ENCODE data around the gene VIPR2. TPM values are rescaled to one million over a fixed set of nuclear protein-coding genes. Genes with fewer than 3 reads are reported as not detected.

The VIPR2 gene
- polyA plus RNA-seq, 1 donor from 2014 or later: 0.51 TPM

DNA sequence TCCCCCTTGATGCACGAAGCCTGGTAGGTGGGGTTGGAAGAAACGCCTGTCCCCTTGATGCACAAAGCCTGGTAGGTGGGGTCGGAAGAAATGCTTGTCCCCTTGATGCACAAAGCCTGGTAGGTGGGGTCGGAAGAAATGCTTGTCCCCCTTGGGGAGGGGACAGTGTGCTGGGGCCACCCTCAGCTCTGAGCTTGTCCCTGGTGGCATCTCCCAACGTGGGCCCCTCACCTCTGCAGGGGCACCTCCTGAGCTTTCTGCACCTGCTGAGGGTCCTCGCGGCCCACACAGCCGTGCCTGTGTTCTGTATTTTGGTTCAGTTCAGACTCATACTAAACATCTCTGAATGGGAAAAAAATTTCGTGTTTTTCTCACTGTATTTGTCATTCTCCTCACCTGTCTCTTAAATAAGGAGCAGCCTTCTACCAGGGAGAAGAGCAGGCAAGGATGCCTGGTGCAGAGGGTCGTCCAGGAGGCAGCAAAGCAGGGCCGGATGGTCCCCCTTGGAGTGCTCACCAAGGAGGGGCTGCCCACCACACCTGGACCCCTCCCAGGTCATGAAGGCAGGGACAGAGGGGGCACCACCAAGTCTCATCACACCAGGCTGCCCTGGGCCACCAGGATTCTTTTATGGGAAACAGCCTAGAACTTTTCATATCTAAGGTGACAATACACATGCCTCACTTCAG, 24.7 kb downstream of the VIPR2 start:
- H3K4me2 ChIP-seq (ENCODE audit: low read length): no peak overlapping the region
- no peaks in the 10 kb centered on the region for H4K20me1 ChIP-seq (ENCODE audit: insufficient read depth)
- H3K9ac ChIP-seq (ENCODE audit: low read length): no peak overlapping the region
- no peaks in the 10 kb centered on the region for H3K36me3 ChIP-seq (ENCODE audit: insufficient read depth, low read length)
- no peak for TF ChIP-seq TAF1 (IDR thresholded peaks at IDR 0.05; ENCODE audit: low read depth)
- TF ChIP-seq SMC3 (conservative IDR thresholded peaks at IDR 0.05; ENCODE audit: poor library complexity): no peak
- TF ChIP-seq, protein P1, sequence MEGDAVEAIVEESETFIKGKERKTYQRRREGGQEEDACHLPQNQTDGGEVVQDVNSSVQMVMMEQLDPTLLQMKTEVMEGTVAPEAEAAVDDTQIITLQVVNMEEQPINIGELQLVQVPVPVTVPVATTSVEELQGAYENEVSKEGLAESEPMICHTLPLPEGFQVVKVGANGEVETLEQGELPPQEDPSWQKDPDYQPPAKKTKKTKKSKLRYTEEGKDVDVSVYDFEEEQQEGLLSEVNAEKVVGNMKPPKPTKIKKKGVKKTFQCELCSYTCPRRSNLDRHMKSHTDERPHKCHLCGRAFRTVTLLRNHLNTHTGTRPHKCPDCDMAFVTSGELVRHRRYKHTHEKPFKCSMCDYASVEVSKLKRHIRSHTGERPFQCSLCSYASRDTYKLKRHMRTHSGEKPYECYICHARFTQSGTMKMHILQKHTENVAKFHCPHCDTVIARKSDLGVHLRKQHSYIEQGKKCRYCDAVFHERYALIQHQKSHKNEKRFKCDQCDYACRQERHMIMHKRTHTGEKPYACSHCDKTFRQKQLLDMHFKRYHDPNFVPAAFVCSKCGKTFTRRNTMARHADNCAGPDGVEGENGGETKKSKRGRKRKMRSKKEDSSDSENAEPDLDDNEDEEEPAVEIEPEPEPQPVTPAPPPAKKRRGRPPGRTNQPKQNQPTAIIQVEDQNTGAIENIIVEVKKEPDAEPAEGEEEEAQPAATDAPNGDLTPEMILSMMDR (IDR thresholded peaks at IDR 0.05; ENCODE audit: poor library complexity, severe bottlenecking): no peak
- TF ChIP-seq, protein P2, sequence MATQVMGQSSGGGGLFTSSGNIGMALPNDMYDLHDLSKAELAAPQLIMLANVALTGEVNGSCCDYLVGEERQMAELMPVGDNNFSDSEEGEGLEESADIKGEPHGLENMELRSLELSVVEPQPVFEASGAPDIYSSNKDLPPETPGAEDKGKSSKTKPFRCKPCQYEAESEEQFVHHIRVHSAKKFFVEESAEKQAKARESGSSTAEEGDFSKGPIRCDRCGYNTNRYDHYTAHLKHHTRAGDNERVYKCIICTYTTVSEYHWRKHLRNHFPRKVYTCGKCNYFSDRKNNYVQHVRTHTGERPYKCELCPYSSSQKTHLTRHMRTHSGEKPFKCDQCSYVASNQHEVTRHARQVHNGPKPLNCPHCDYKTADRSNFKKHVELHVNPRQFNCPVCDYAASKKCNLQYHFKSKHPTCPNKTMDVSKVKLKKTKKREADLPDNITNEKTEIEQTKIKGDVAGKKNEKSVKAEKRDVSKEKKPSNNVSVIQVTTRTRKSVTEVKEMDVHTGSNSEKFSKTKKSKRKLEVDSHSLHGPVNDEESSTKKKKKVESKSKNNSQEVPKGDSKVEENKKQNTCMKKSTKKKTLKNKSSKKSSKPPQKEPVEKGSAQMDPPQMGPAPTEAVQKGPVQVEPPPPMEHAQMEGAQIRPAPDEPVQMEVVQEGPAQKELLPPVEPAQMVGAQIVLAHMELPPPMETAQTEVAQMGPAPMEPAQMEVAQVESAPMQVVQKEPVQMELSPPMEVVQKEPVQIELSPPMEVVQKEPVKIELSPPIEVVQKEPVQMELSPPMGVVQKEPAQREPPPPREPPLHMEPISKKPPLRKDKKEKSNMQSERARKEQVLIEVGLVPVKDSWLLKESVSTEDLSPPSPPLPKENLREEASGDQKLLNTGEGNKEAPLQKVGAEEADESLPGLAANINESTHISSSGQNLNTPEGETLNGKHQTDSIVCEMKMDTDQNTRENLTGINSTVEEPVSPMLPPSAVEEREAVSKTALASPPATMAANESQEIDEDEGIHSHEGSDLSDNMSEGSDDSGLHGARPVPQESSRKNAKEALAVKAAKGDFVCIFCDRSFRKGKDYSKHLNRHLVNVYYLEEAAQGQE (IDR thresholded peaks at IDR 0.05; ENCODE audit: borderline replicate concordance): no peak
- TF ChIP-seq POLR2AphosphoS5 (IDR thresholded peaks at IDR 0.05): no peak
- no peak for TF ChIP-seq EZH2 (IDR thresholded peaks at IDR 0.05; ENCODE audit: borderline replicate concordance, insufficient read depth, low read length, poor library complexity, severe bottlenecking)
- TF ChIP-seq EP300 (conservative IDR thresholded peaks at IDR 0.05; ENCODE audit: poor library complexity, severe bottlenecking): no peak
- TF ChIP-seq MXI1 (conservative IDR thresholded peaks at IDR 0.05; ENCODE audit: poor library complexity, severe bottlenecking): no peak
- TF ChIP-seq RAD21 (conservative IDR thresholded peaks at IDR 0.05): no peak
- no peaks in the 10 kb centered on the region for H3K9me2 ChIP-seq (ENCODE audit: insufficient read depth, low read length)
- H2AFZ ChIP-seq (ENCODE audit: low read depth, low read length): no peak overlapping the region
- no peaks in the 10 kb centered on the region for H3K9me3 ChIP-seq (ENCODE audit: low read length)
- H3K27me3 ChIP-seq (ENCODE audit: insufficient read depth, low read depth, low read length): no peaks in the 10 kb centered on the region
- H3K79me2 ChIP-seq (replicated peaks; ENCODE audit: insufficient read depth, low read length): no peaks in the 10 kb centered on the region
- H3F3A ChIP-seq (ENCODE audit: insufficient read depth, low read length, poor library complexity, severe bottlenecking): no peaks in the 10 kb centered on the region
- no peak overlapping the region for H3K27ac ChIP-seq (ENCODE audit: low read length)
- H3K4me3 ChIP-seq (ENCODE audit: low read length): no peak overlapping the region

DNA sequence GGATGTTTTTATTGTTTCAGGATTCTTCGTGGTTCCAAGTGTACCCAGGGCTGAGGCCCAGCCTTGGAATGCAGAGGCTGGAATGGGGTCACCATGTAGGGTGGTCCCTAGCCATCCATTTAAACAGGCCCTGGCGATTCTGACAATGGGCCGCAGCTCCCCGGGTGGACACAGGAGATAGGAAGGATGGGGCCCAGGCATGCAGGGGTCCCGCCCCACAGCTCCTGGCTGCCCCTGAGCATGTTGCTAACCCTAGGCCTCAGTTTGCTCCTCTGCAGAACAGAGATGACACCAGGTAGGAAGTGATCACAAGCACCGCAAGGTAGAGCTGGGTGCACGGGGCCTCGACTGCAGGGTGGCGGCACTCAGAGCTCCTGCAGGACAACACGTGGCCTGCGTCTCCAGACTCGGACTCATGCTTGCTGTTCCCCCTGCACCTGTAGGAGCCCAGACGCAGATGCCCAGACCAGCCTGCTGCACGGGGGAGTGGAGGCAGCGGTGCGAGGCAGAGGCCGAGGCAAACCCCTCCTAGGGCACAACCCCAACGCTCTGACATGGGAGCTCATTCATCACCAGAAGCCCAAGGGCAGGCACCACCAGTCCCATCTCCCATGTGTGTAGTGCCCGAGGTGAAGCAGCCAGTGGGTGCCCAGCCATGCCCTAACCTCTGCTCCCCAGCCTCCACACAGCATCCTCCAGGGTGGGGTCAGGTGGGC, 25.5 kb downstream of the VIPR2 start:
- Histone ChIP-seq H3K4me2 (ENCODE audit: low read length) (no peak overlapping the region), H3K4me3 (ENCODE audit: low read length) (no peak overlapping the region), H4K20me1 (ENCODE audit: insufficient read depth) (no peaks in the 10 kb centered on the region), H3K9me2 (ENCODE audit: insufficient read depth, low read length) (no peaks in the 10 kb centered on the region), H3K27me3 (ENCODE audit: insufficient read depth, low read depth, low read length) (no peaks in the 10 kb centered on the region), H3K9me3 (ENCODE audit: low read length) (no peaks in the 10 kb centered on the region), H3K27ac (ENCODE audit: low read length) (no peak overlapping the region), H3F3A (ENCODE audit: insufficient read depth, low read length, poor library complexity, severe bottlenecking) (no peaks in the 10 kb centered on the region), H3K79me2 (replicated peaks; ENCODE audit: insufficient read depth, low read length) (no peaks in the 10 kb centered on the region), H3K9ac (ENCODE audit: low read length) (no peak overlapping the region), H2AFZ (ENCODE audit: low read depth, low read length) (no peak overlapping the region), H3K36me3 (ENCODE audit: insufficient read depth, low read length) (no peaks in the 10 kb centered on the region)
- no peak for TF ChIP-seq EP300 (conservative IDR thresholded peaks at IDR 0.05; ENCODE audit: poor library complexity, severe bottlenecking)
- no peak for TF ChIP-seq POLR2AphosphoS5 (IDR thresholded peaks at IDR 0.05)
- no peak for TF ChIP-seq RAD21 (conservative IDR thresholded peaks at IDR 0.05)
- no peak for TF ChIP-seq TAF1 (IDR thresholded peaks at IDR 0.05; ENCODE audit: low read depth)
- TF ChIP-seq EZH2 (IDR thresholded peaks at IDR 0.05; ENCODE audit: borderline replicate concordance, insufficient read depth, low read length, poor library complexity, severe bottlenecking): no peak
- TF ChIP-seq, protein P1 (IDR thresholded peaks at IDR 0.05; ENCODE audit: poor library complexity, severe bottlenecking): no peak
- no peak for TF ChIP-seq MXI1 (conservative IDR thresholded peaks at IDR 0.05; ENCODE audit: poor library complexity, severe bottlenecking)
- TF ChIP-seq, protein P2 (IDR thresholded peaks at IDR 0.05; ENCODE audit: borderline replicate concordance): no peak
- no peak for TF ChIP-seq SMC3 (conservative IDR thresholded peaks at IDR 0.05; ENCODE audit: poor library complexity)

Measured in neural cell (in vitro differentiated cells).